OCI-LY7 (cell line): ENCODE data around the gene TRMT10A. TPM values are rescaled to one million over a fixed set of nuclear protein-coding genes. Genes with fewer than 3 reads are reported as not detected.
A peak's percentile ranks its signal among the peaks of the same experiment; 100 is the strongest.

ENCODE experiments used
- BruUV-seq: library from RNA; stranded (reverse); fragments of 400-500 nt; replicated peaks from 2 replicates; lab custom pipeline; 2021; lab: Mats Ljungman, UMichigan
- CTCF ChIA-PET: fragments of 300-600 bp; sonication (Branson Sonifier 250); formaldehyde crosslinking; loops from one replicate; lab custom pipeline; 2022; ENCODE audit warnings: antibody characterized with exemption; ENCODE audit not compliant: unreplicated experiment; lab: Charles Lee
- POLR2A ChIA-PET: fragments of 300-600 bp; sonication (Branson Sonifier 250); formaldehyde crosslinking; loops from one replicate; lab custom pipeline; 2022; ENCODE audit warnings: antibody characterized with exemption; lab: Charles Lee
- DNase-seq: peaks from one replicate; pipeline ENCODE4 v3.0.0-alpha.2; 2015; ENCODE audit warnings: low spot score
- H2AFZ ChIP-seq: fragments of 200-600 bp; sonication (generic), shearing (Covaris generic); 2 replicates; pipeline ENCODE4 v1.6.1; 2014; ENCODE audit warnings: mild to moderate bottlenecking, antibody characterized with exemption, low read length, moderate library complexity
- H3K27ac ChIP-seq: fragments of 200-600 bp; sonication (generic); 2 replicates; pipeline ENCODE4 v1.5.1; 2014; ENCODE audit warnings: mixed run types, low read depth, mild to moderate bottlenecking, moderate library complexity, low read length, inconsistent platforms; ENCODE audit not compliant: poor library complexity, severe bottlenecking
- H3K36me3 ChIP-seq: fragments of 200-600 bp; sonication (generic); 2 replicates; pipeline ENCODE4 v1.6.1; 2014; ENCODE audit warnings: mild to moderate bottlenecking, antibody characterized with exemption, low read length, moderate library complexity, mixed read lengths; ENCODE audit not compliant: insufficient read depth
- H3K4me1 ChIP-seq: fragments of 200-600 bp; sonication (generic); 2 replicates; pipeline ENCODE4 v1.5.1; 2014; ENCODE audit warnings: mild to moderate bottlenecking, low read length; ENCODE audit not compliant: insufficient read depth, poor library complexity, severe bottlenecking
- H3K4me2 ChIP-seq: fragments of 200-600 bp; sonication (generic); 2 replicates; pipeline ENCODE4 v1.6.1; 2014; ENCODE audit warnings: mild to moderate bottlenecking, low read length
- H3K4me3 ChIP-seq: fragments of 200-600 bp; sonication (generic); 2 replicates; pipeline ENCODE4 v1.5.1; 2014; ENCODE audit warnings: mild to moderate bottlenecking, low read depth, low read length; ENCODE audit not compliant: poor library complexity, severe bottlenecking
- H3K79me2 ChIP-seq: fragments of 200-600 bp; sonication (generic); 2 replicates; pipeline ENCODE4 v1.6.1; 2016; ENCODE audit warnings: low read depth, mild to moderate bottlenecking, low read length, moderate library complexity, mixed read lengths; ENCODE audit not compliant: insufficient read depth
- H3K9me2 ChIP-seq: fragments of 200-600 bp; sonication (generic); 2 replicates; pipeline ENCODE4 v1.6.1; 2016; ENCODE audit warnings: mild to moderate bottlenecking, low read length, mixed read lengths; ENCODE audit not compliant: insufficient read depth
- H3K9me3 ChIP-seq: fragments of 200-600 bp; sonication (generic); 2 replicates; pipeline ENCODE4 v1.6.1; 2014; ENCODE audit warnings: mild to moderate bottlenecking, mixed run types, low read length, mixed read lengths
- H4K20me1 ChIP-seq: fragments of 200-600 bp; sonication (generic); 2 replicates; pipeline ENCODE4 v1.6.1; 2014; ENCODE audit warnings: mild to moderate bottlenecking, antibody characterized with exemption, low read length, moderate library complexity, mixed read lengths; ENCODE audit not compliant: insufficient read depth
- EZH2phosphoT487 ChIP-seq: fragments of 200-600 bp; sonication (generic); IDR thresholded peaks from 2 replicates; pipeline ENCODE4 v1.6.1; 2018; ENCODE audit warnings: low read depth, borderline replicate concordance, mild to moderate bottlenecking, mixed run types, antibody characterized with exemption, low read length, moderate library complexity, mixed read lengths
- intact Hi-C: fragments of 100-400 bp; cut with micrococcal nuclease; formaldehyde crosslinking; loops from one replicate; pipeline ENCODE4 v1.10.0; 2022; ENCODE audit not compliant: unreplicated experiment
- total RNA-seq, 2 experiments: library from RNA; depleted of rRNA in 1 of 2; stranded (reverse); fragments of >200 nt in 1 of 2; shearing (Covaris generic) in 1 of 2; gene quantifications; 2 replicates each; pipeline ENCODE4 v1.2.3, GENCODE V29; 2014 to 2022
- TF ChIP-seq, protein P1 (sequence below): fragments of 200-600 bp; sonication (generic); conservative IDR thresholded peaks from 2 replicates; pipeline ENCODE4 v1.5.1; 2014; ENCODE audit warnings: mild to moderate bottlenecking, antibody characterized with exemption, low read length, moderate library complexity, mixed read lengths

TRMT10A gene
- total RNA-seq, 2 experiments from 2014 or later = 7.9 to 18.8 TPM

DNA sequence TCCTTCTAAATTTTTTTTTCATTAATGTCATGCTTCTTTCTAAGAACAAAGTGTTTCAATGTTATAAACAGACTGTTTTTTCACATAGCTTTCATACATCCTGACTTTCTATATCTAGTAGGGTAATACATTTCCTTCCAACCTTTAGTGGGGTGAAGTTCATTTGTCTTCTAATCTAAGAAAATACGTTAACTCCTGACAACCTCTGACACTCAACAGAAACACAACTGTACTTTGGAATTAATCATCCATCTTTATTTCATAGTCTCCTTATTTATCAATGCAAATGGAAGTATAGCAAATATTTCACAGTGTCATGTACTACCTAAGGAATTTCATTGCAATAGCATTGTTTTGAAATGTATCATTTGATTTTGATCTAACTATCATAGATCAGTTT is 8.0 kb upstream of the TRMT10A start:
- intact Hi-C loops = no loop called here
- ChIA-PET CTCF (no interaction called here), POLR2A (interaction anchor here (1.8 kb wide), 1 partner anchor 8 kb away, joined by 7 read pairs; the partner anchor contains the start of gene TRMT10A)
- no peak overlapping the region for H3K27ac ChIP-seq
- no peaks in the 10 kb centered on the region for H4K20me1 ChIP-seq
- DNase-seq = no peak
- no peak for TF ChIP-seq EZH2phosphoT487
- TF ChIP-seq, protein P1, sequence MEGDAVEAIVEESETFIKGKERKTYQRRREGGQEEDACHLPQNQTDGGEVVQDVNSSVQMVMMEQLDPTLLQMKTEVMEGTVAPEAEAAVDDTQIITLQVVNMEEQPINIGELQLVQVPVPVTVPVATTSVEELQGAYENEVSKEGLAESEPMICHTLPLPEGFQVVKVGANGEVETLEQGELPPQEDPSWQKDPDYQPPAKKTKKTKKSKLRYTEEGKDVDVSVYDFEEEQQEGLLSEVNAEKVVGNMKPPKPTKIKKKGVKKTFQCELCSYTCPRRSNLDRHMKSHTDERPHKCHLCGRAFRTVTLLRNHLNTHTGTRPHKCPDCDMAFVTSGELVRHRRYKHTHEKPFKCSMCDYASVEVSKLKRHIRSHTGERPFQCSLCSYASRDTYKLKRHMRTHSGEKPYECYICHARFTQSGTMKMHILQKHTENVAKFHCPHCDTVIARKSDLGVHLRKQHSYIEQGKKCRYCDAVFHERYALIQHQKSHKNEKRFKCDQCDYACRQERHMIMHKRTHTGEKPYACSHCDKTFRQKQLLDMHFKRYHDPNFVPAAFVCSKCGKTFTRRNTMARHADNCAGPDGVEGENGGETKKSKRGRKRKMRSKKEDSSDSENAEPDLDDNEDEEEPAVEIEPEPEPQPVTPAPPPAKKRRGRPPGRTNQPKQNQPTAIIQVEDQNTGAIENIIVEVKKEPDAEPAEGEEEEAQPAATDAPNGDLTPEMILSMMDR = no peak
- H3K4me2 ChIP-seq = no peak overlapping the region
- H3K4me1 ChIP-seq = peaks cover 8% of the 10 kb centered on the region
- no TSS peak for BruUV-seq
- H3K9me3 ChIP-seq = no peaks in the 10 kb centered on the region
- H3K4me3 ChIP-seq = no peak overlapping the region
- H3K79me2 ChIP-seq = no peaks in the 10 kb centered on the region
- no peak overlapping the region for H2AFZ ChIP-seq
- H3K36me3 ChIP-seq = no peaks in the 10 kb centered on the region
- no peaks in the 10 kb centered on the region for H3K9me2 ChIP-seq

DNA sequence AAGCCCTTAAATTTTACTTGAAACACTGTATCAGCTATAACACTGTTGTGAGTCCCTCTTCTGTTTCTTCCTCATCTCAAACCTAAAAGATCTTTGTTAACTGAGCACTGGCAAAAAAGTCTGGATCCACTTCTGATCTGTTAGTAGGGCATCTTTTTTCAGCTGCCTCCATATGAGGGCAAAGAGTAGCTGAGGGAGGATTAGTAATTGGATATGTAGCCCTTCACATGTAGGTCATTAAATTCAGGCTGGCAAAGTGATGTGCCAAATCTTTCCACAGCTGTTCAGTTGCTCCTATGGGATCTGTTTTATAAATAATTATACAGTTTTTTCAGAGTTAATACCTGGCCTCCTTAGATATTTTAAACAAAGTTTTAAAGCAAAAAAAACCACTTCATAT is 1.1 kb upstream of the TRMT10A start:
- Histone ChIP-seq H3K79me2 (no peaks in the 10 kb centered on the region), H3K36me3 (no peaks in the 10 kb centered on the region), H3K4me1 (peaks cover 12% of the 10 kb centered on the region), H4K20me1 (no peaks in the 10 kb centered on the region), H3K9me2 (peaks cover 6% of the 10 kb centered on the region; the same call in 1 of the 2 replicates), H3K4me2 (peak overlapping the region; percentile 75), H3K27ac (no peak overlapping the region), H2AFZ (peak overlapping the region; percentile 98), H3K4me3 (peak overlapping the region; percentile 80), H3K9me3 (no peaks in the 10 kb centered on the region)
- CTCF ChIA-PET = no interaction called here
- BruUV-seq = no TSS peak
- POLR2A ChIA-PET = interaction anchor here (1.7 to 2.7 kb wide), 5 partner anchors 238 to 387 kb away, joined by 5 to 17 read pairs (median 13); partner anchors contain the start of gene DAPP1
- no peak for TF ChIP-seq EZH2phosphoT487
- TF ChIP-seq, protein P1 = no peak
- DNase-seq = no peak
- intact Hi-C loops = loop anchor here (5.0 to 10.0 kb wide), 3 partner anchors 497 to 1420 kb away; partner anchors contain the start of genes METAP1 and STPG2

DNA sequence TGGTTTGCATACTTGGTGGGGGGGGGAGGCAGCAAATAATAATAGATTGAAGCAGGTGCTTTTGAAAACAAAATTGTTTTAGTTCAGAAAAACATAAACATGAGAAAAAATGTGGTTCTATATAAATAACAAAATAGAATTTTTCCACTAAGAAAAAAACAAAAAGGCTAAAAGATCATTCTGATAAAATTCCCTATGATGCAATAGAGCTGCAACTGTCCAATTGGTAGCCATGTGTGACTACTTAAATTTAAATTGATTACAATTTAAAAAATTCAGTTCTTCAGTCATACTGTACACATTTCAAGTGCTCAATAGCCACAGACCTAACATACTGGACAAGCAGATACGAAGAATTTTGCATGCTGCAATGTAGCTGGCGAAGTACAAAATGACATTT is 11.0 kb downstream of the TRMT10A start:
- Histone ChIP-seq H3K4me2 (no peak overlapping the region), H4K20me1 (no peaks in the 10 kb centered on the region), H3K4me3 (no peak overlapping the region), H3K9me3 (no peaks in the 10 kb centered on the region), H3K27ac (no peak overlapping the region), H2AFZ (no peak overlapping the region), H3K79me2 (no peaks in the 10 kb centered on the region), H3K9me2 (no peaks in the 10 kb centered on the region), H3K4me1 (no peaks in the 10 kb centered on the region), H3K36me3 (peaks cover 4% of the 10 kb centered on the region; the same call in 1 of the 2 replicates)
- TF ChIP-seq, protein P1 = no peak
- no peak for TF ChIP-seq EZH2phosphoT487
- no peak for DNase-seq
- intact Hi-C loops = no loop called here
- CTCF ChIA-PET = no interaction called here
- no TSS peak for BruUV-seq
- POLR2A ChIA-PET = interaction anchor here (0.7 to 1.6 kb wide), 2 partner anchors 8 to 14 kb away, joined by 4 to 5 read pairs; no protein-coding TSS in a partner anchor
